GM18498 (cell line): ENCODE measurements around the gene MUC4.

ENCODE experiments used
- ATAC-seq: cut with Tn5 transposase; IDR thresholded peaks from one replicate; pipeline ENCODE4 v1.9.1; 2021; ENCODE audit warnings: mild to moderate bottlenecking, moderate library complexity; ENCODE audit not compliant: unreplicated experiment

Gene MUC4

DNA sequence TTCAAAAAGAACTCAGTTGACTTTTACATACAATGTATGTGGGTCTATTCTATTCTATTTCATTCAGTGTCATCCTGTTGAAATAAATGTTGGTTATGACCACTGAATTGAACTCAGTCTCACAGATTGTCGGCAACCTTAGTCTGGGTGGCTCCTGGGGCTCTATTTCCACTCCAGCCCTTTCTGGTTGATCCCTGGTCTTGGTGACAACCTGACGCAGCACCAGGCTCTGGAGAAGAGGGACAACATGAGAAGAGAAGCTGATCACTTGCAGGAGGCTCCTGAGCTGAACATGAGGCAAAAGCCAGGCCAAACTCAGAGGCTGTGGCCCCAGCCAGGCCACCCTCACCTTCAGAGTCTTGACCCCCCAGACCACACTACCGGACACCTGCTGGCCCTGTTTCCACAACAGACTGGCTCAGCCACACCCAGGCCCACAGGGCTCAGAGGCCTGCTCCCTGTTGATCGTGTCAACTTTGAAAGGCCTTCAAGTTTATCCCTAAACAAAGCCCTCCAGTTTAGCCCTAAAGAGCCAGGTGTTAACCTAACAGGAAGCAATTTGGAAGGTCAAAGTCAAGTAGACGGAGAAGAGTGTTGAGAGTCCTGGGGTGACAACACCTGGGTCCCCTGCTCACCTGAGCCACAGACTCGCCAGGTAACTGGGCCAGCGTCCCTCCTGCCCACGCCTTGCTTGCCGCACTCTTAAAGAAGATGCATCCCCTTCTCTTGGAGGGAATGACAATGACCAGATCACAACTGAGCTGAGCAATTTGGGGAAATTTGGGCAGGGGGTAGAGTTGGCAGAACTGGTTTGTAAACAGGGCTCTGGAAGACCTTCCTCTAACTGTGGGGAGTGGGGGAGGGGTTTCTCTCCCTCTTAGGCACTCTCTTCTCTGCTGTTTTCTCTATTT lies 106.4 kb downstream of the MUC4 start:
- ATAC-seq, result no peak

DNA sequence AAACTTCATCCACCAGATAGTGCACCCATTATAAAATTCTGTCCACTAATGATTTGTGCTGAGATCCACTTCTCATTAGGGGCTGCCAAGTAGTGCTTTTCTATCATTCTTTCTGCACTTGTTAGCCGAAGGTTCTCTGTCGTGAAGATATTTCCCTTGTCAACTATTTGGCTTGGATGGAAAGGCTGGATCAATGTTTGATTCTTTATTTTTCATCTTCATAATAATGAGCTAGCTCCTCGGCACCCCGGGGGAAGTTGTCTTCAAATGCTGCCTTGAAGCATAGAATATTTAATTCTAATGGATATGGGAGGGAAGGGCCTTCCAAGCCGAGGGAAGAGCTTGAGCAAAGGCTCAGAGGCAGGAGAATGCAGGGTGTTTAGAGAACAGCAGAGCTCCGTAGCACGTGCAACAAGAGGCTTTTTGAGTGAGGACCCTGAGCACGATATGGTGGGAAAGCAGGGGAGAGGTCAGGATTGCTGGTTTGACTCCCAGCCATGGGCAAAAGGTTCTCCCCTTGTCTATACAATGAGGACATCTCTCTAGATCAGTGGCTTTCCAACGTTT lies 107.2 kb downstream of the MUC4 start:
- ATAC-seq, result no peak

DNA sequence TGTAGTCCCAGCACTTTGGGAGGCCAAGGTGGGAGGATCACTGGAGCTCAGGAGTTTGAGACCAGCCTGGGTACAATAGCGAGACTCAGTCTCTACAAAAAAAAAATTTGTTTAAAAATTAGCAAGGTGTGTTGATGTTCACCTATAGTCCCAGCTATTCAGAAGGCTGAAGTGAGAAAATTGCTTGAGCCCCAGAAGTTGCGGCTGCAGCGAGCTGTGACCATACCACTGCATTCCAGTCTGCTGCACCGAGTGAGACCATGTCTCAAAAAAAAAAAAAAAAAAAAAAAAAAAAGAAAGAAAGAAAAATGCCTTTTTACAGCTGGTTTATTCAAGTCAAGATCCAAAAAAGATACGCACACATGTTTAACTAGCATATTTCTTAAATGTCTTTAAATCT lies 108.0 kb downstream of the MUC4 start:
- ATAC-seq, result no peak

DNA sequence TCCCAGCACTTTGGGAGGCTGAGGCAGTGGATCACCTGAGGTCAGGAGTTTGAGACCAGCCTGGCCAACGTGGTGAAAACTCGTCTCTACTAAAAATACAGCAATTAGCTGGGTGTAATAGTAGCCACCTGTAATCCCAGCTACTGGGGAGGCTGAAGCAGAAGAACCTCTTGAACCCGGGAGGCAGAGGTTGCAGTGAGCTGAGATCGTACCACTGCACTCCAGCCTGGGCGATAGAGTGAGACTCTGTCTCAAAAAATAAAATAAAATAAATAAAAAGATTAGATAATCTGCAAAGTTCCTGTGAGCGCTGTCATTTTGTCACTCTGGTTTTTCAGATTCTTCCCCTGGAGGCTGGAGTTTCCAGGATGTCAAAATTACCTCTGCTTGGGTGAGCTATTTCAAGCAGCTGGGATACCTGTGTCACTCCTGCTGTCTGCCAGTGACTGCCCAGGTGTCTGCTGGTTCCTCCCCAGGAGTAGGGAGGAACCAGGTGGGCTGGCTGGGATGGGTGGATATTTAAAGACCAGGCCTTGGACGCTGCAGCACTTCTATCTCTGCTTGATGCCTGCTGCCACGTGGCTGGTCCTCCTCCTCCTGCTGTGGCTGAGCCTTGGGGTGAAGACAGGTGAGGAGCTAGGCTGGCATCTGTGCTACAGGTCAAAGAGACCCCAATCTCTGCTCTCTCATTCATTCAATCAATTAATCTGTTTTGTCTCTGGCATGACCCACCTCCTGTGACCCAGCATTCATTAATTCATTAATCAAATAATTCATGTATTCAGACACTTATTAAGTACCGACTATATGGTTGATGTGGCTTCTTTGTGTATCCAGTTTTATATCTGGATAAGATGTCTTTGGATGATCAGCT lies 110.5 kb downstream of the MUC4 start:
- ATAC-seq, result no peak

DNA sequence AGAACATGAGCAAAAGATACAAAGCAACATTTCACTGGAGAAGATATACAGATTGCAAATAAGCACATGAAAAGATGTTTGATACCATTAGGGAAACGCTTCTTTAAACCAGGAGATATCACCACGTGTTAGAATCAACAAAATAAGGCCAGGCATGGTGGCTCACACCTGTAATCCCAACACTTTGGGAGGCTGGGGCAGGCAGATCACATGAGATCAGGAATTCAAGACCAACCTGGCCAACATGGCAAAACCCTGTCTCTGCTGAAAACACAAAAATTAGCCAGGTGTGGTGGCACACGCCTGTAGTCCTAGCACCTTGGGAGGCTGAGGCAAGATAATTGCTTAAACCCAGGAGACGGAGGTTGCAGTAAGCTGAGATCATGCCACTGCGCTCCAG lies 111.4 kb downstream of the MUC4 start:
- ATAC-seq, result no peak

DNA sequence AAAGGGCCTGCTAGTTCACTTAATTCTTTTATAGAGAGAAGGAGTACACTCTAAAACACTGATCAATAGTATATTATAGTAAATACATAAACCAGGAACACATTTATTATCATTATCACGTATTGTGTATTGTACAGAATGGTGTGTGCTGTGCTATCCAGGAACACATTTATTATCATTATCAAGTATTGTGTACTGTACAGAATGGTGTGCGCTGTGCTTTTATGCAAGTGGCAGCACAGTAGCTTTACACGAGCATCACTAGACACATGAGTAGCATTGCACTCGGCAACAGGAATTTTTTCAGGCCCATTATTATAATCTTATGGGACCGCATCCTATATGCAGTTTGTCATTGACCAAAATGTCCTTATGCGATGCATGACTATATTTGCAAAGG lies 111.9 kb downstream of the MUC4 start:
- ATAC-seq, result no peak

DNA sequence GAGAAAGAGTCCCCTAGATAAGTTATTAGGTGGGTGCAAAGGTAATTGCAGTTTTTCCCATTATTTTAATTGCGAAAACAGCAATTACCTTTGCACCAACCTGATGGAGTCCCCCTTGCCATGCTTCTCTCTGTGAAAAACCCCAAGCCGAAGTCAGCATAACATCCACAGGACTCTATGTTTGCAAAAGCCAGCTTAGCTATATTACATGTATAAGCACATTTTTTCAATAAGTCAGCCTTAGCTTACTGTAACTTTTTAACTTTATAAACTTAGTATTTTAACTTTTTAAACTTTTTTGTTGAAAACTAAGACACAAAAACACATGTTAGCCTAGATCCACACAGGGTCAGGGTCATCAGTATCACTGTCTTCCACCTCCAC lies 112.3 kb downstream of the MUC4 start:
- ATAC-seq, result no peak

DNA sequence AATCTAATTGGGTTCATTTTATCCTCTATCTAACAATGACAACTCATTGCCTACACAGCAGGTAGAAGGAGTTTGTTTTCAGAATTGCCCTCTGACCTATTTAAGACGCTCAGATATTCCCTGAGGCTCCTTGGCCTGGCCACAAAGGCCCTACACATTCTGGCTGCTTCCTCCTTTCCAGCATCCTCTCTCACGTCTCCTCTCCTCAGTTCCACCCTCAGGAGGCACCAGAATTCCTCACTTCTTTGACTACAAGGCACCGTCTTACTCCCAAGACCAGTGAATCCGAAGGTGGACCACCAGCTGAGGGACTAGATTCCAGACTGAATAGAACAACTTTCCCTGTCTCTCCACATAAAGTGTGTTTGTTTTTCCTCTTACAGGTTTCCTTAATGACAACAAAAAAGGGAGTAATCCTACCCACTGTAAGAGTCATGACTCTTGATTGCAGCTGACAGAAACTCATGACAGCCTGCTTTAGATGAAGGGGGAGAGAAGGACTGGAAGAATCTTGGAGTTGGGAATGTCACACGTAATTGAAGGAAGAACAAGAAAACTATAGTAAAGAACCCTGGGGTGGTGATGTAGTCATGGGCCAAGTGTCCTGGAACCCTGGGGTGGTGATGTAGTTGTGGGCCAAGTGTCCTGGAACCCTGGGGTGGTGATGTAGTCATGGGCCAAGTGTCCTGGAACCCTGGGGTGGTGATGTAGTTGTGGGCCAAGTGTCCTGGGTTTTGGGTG lies 112.9 kb downstream of the MUC4 start:
- no peak for ATAC-seq

DNA sequence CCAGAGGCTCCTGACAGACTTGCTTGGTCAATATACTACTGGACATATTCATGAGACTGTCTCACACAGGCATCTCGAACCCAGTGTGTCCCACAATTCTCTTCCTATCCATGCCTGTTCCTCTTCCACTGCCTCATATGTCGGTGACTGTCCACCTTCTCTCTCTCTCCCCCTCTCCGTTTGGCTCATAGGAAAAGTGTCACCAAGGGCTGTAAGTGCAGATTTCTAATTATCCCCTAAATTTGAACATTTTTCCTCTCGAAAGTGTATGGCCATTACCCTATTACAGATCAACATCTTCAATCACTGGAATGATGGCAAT lies 113.4 kb downstream of the MUC4 start:
- no peak for ATAC-seq

DNA sequence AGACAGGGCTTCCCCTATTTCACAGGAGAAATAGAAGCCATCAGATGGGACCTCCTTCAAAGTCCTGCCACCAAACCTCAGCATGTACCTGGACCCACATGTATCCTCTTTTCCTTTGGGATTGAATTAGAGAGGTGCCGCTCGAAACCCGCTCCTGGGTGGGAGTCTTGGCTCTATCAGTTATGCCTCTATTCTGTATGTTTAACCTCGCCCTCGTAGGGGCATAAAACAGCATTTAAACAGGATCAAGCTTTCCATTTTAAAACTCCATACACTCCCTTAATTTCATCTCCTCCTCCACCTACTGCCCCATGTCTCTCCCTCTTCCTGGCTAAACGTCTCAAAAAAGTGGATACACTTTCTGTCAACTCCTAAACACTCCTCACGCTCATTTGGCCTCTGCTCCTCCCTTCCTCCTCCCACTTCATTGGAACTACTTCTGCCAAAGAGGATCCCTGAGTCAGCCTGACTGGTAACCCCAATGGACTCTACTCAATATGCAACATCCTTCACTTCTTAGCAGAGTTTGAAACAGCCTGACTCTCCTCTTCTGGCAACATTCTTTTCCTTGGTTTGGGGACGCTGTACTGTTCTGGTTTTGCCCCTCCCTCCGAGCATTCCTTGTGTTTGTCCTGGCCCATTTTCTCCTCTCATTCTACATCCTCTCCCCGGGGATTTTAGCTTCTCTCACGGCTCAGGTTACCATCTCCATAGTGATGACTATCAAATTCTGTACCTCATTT lies 114.0 kb downstream of the MUC4 start:
- ATAC-seq, result no peak
